Measurements from ENCODE around the gene GABARAPL1. TPM values are rescaled to one million over a fixed set of nuclear protein-coding genes. Genes with fewer than 3 reads are reported as not detected.

The GABARAPL1 gene
- polyA plus RNA-seq, 2 of the 4 experiments (the other 2 are of a cell fraction), result 35.9 to 46.2 TPM

GRCh38 chr12:10211101-10211939, 1.4 kb upstream of the GABARAPL1 start:
- CTCF ChIA-PET, result interaction anchor here (0.6 to 2.0 kb wide), 4 partner anchors 11 to 539 kb away, joined by 3 to 5 read pairs (median 3); no protein-coding TSS in a partner anchor
- WGBS (ENCODE audit: missing lambda C conversion rate), result 84% methylated on average over 25 of the region's 25 CpGs
- H3K27ac ChIP-seq, result peak overlapping the region; percentile 57 to 90
- POLR2A ChIA-PET, result interaction anchor here (0.6 kb wide), 1 partner anchor 158 kb away, joined by 3 read pairs; no protein-coding TSS in a partner anchor
- FAIRE-seq, result no peak
- H3K4me1 ChIP-seq, result peaks cover 17% of the 10 kb centered on the region
- H3K4me3 ChIP-seq, result peak overlapping the region; percentile 95; the same call in 2 of the 3 replicates
- peak in 1 of 2 experiments; percentile 24; a peak in 2 of 6 replicates for ATAC-seq
- no peaks in the 10 kb centered on the region for H3K9me3 ChIP-seq
- no peak for DNase-seq (ENCODE audit: low read depth in 1 of 2, low spot score in 1 of 2)
- H3K4me2 ChIP-seq, result peak overlapping the region; percentile 56
- TF ChIP-seq TFCP2L1 (CRISPR knock-in tag; IDR thresholded peaks at IDR 0.05) (0 out of 2 replicates have a peak, but pooled peaks have one; percentile 3), HOXB13 (CRISPR knock-in tag; IDR thresholded peaks at IDR 0.05; ENCODE audit: low read depth) (no peak), USF2 (IDR thresholded peaks at IDR 0.05) (0 out of 2 replicates have a peak, but pooled peaks have one; percentile 26)

- ATAC-seq (peak; percentile 89 to 94), FAIRE-seq (peak; percentile 13), DNase-seq (ENCODE audit: low read depth in 1 of 2, low spot score in 1 of 2) (peak; percentile 98 to 99)
- 10% methylated on average over 40 of the region's 40 CpGs for WGBS (ENCODE audit: missing lambda C conversion rate)
- H3K4me1 ChIP-seq, result peaks cover 17% of the 10 kb centered on the region
- ChIA-PET POLR2A (interaction anchor here (1.0 to 2.6 kb wide), 3 partner anchors 17 to 58 kb away, joined by 3 to 17 read pairs (median 3); no protein-coding TSS in a partner anchor), CTCF (interaction anchor here (0.6 to 2.0 kb wide), 5 partner anchors 15 to 538 kb away, joined by 3 to 9 read pairs (median 3); no protein-coding TSS in a partner anchor)
- no peaks in the 10 kb centered on the region for H3K9me3 ChIP-seq
- H3K4me3 ChIP-seq, result peak overlapping the region; percentile 95
- peak overlapping the region; percentile 77 to 90 for H3K27ac ChIP-seq
- H3K4me2 ChIP-seq, result peak overlapping the region; percentile 74
- TF ChIP-seq FOSB (CRISPR knock-in tag; IDR thresholded peaks at IDR 0.05) (no peak), TFCP2L1 (CRISPR knock-in tag; IDR thresholded peaks at IDR 0.05) (0 out of 2 replicates have a peak, but pooled peaks have one; percentile 6), MYC (IDR thresholded peaks at IDR 0.05; ENCODE audit: borderline replicate concordance, low read length) (peak; percentile 26; the same call in 1 of the 2 replicates), ZSCAN20 (CRISPR knock-in tag; IDR thresholded peaks at IDR 0.05) (0 out of 2 replicates have a peak, but pooled peaks have one; percentile 6), HMGXB4 (CRISPR knock-in tag; IDR thresholded peaks at IDR 0.05; ENCODE audit: borderline replicate concordance) (no peak), TP53 (CRISPR knock-in tag; IDR thresholded peaks at IDR 0.05) (0 out of 2 replicates have a peak, but pooled peaks have one; percentile 39), MAZ (IDR thresholded peaks at IDR 0.05; ENCODE audit: borderline replicate concordance, low read depth, low read length) (peak; percentile 97), ZC3H11A (IDR thresholded peaks at IDR 0.05) (no peak), MAFK (IDR thresholded peaks at IDR 0.05; ENCODE audit: partially characterized antibody) (peak; percentile 91), PBX3 (IDR thresholded peaks at IDR 0.05) (no peak), EP300 (IDR thresholded peaks at IDR 0.05) (peak in 1 of 2 experiments; percentile 14; a peak in 2 of 5 replicates), SMC3 (IDR thresholded peaks at IDR 0.05) (no peak), EHF (CRISPR knock-in tag; IDR thresholded peaks at IDR 0.05) (no peak), MAX (IDR thresholded peaks at IDR 0.05) (peak; percentile 91), JUN (IDR thresholded peaks at IDR 0.05) (peak; percentile 25 to 32; a peak in 1 of 5 replicates), BCL3 (IDR thresholded peaks at IDR 0.05) (no peak), RAD21 (conservative IDR thresholded peaks at IDR 0.05 in 1 of 2, IDR thresholded peaks at IDR 0.05 in 1 of 2) (no peak), CBX8 (IDR thresholded peaks at IDR 0.05) (no peak), HDAC2 (IDR thresholded peaks at IDR 0.05) (no peak), RFX5 (IDR thresholded peaks at IDR 0.05) (peak; percentile 22; the same call in 1 of the 2 replicates), HES2 (IDR thresholded peaks at IDR 0.05) (no peak), CEBPB (IDR thresholded peaks at IDR 0.05) (peak in 1 of 2 experiments; percentile 50; a peak in 1 of 4 replicates), EHMT2 (IDR thresholded peaks at IDR 0.05; ENCODE audit: low read depth) (no peak), ESRRA (IDR thresholded peaks at IDR 0.05; ENCODE audit: borderline replicate concordance, low read length) (peak; percentile 93), ZFP36 (IDR thresholded peaks at IDR 0.05; ENCODE audit: borderline replicate concordance, partially characterized antibody) (no peak), CHD4 (IDR thresholded peaks at IDR 0.05; ENCODE audit: borderline replicate concordance) (no peak), SREBF2 (IDR thresholded peaks at IDR 0.05) (peak; percentile 39; the same call in 1 of the 2 replicates)
These were observed 538 bp upstream of the GABARAPL1 start for GRCh38 chr12:10211940-10212738.
